ENCODE data around the gene ADAMTSL4. TPM values are rescaled to one million over a fixed set of nuclear protein-coding genes. Genes with fewer than 3 reads are reported as not detected.
A peak's percentile ranks its signal among the peaks of the same experiment; 100 is the strongest.
"Not testable (repeated sequence)": the region's sequence is repeated elsewhere in the genome, so short reads cannot be mapped to it uniquely, and the experiment has no call there.

The ADAMTSL4 gene
- total RNA-seq, 2 donors from 2014 or later: 0.48 to 1.0 TPM

GRCh38 chr1:150581962-150582361 is 32.8 kb downstream of the ADAMTSL4 start:
- H3K36me3 Mint-ChIP-seq: peaks cover 18% of the 10 kb centered on the region

GRCh38 chr1:150582371-150582770 is 33.2 kb downstream of the ADAMTSL4 start:
- peaks cover 16 to 24% of the 10 kb centered on the region in 2 donors for H3K4me1 Mint-ChIP-seq (ENCODE audit: low read depth in 2 of 2)
- no peaks in the 10 kb centered on the region for H3K9me3 Mint-ChIP-seq
- no peak overlapping the region for H3K4me3 Mint-ChIP-seq
- DNase-seq (ENCODE audit: low spot score): no peak
- H3K27me3 Mint-ChIP-seq: no peaks in the 10 kb centered on the region
- peaks cover 14% of the 10 kb centered on the region for H3K36me3 Mint-ChIP-seq
- ATAC-seq: no peak
- peak overlapping the region in 1 of 2 donors; percentile 84 for H3K27ac Mint-ChIP-seq

More at GRCh38 chr1:150581962-150582361, 32.8 kb downstream of the ADAMTSL4 start:
- ATAC-seq; H3K27me3 Mint-ChIP-seq; H3K4me3 Mint-ChIP-seq; H3K9me3 Mint-ChIP-seq; DNase-seq (ENCODE audit: low spot score): not testable (repeated sequence)
- Mint-ChIP-seq H3K27ac (peak overlapping the region in 1 of 2 donors; percentile 84), H3K4me1 (ENCODE audit: low read depth in 2 of 2) (peaks cover 20 to 28% of the 10 kb centered on the region in 2 donors)

DNA sequence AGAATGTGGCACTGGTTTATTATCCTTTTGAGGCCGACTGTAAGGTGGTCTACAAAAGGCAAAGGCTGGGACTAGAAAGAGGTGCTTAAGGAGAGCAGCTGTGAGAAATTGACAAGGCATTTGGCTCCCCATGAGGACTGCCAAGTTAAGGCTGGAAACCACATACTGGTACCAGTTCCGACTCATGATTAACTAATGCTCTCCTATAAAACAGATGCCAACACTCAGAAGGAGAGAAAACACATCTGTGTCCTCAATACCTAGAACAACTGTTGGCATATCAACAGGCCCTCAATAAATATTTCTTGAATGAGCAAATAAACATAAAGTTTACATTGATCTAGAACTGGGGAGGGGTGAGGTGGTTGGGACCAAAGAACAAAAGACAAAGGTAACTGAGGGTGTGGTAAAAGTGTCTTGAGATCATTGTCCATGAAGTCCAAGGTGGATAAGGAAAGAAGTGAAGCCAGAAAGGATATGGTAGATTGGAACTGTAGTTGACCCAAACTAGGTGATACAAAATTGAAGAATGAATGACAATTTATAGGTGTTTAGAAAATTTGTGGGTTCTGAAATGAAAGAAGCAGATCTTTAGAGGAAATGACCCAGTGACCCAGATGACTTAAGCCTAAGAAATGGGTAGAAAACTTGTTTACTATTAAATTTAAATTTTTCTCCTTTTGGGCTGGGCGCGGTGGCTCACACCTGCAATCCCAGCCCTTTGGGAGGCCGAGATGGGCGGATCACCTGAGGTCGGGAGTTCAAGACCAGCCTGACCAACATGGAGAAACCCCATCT is 47.1 kb downstream of the ADAMTSL4 start:
- Mint-ChIP-seq H3K4me3 (peak overlapping the region; percentile 21), H3K9me3 (no peaks in the 10 kb centered on the region), H3K27me3 (no peaks in the 10 kb centered on the region), H3K4me1 (ENCODE audit: low read depth in 2 of 2) (peaks cover 12 to 14% of the 10 kb centered on the region in 2 donors), H3K27ac (peak overlapping the region; percentile 16 to 52), H3K36me3 (no peaks in the 10 kb centered on the region)
- no peak for ATAC-seq
- DNase-seq (ENCODE audit: low spot score): no peak

DNA sequence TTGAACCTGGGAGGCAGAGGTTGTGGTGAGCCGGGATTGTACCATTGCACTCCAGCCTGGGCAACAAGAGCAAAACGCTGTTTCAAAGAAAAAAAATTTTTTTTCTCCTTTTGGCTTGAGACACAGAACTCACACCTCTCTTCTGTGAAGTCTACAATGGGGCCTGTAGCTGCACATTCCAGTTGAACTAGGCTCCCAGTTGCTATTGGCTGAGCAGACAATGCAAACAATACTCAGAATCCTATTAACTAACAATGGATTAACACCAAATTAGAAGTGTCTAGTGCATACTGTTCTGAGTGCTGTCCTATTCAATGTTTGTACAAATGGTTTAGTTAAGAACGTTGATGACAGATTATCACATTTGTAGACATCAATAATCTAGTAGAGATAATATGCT is 47.8 kb downstream of the ADAMTSL4 start:
- Mint-ChIP-seq H3K27me3 (no peaks in the 10 kb centered on the region), H3K9me3 (no peaks in the 10 kb centered on the region), H3K27ac (peak overlapping the region in 1 of 2 donors; percentile 16), H3K4me3 (no peak overlapping the region), H3K4me1 (ENCODE audit: low read depth in 2 of 2) (peaks cover 12 to 14% of the 10 kb centered on the region in 2 donors), H3K36me3 (no peaks in the 10 kb centered on the region)
- ATAC-seq: no peak
- no peak for DNase-seq (ENCODE audit: low spot score)

DNA sequence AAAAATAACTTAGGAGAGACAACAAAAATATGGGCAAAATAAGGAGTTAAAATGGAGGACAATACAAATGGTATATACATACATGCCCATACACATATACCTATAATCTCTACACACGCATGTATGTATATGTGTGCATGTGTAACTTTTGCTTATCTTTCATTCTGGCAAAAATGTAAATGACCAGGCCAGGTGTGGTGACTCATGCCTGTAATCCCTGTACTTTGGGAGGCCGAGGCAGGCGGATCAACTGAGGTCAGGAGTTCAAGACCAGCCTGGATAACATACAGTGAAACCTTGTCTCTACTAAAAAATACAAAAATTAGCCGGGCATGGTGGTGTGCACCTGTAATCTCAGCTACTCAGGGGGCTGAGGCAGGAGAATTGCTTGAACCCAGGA is 49.1 kb downstream of the ADAMTSL4 start:
- not testable (repeated sequence) for DNase-seq (ENCODE audit: low spot score); H3K4me3 Mint-ChIP-seq; H3K36me3 Mint-ChIP-seq; H3K27me3 Mint-ChIP-seq; H3K27ac Mint-ChIP-seq; ATAC-seq; H3K9me3 Mint-ChIP-seq
- H3K4me1 Mint-ChIP-seq (ENCODE audit: low read depth in 2 of 2): peaks cover 14 to 15% of the 10 kb centered on the region in 2 donors

- H3K9me3 Mint-ChIP-seq: no peaks in the 10 kb centered on the region
- no peak overlapping the region for H3K4me3 Mint-ChIP-seq
- no peaks in the 10 kb centered on the region for H3K27me3 Mint-ChIP-seq
- ATAC-seq (no peak), DNase-seq (ENCODE audit: low spot score) (no peak)
- no peaks in the 10 kb centered on the region for H3K36me3 Mint-ChIP-seq
- peaks cover 17 to 20% of the 10 kb centered on the region in 2 donors for H3K4me1 Mint-ChIP-seq (ENCODE audit: low read depth in 2 of 2)
- peak overlapping the region in 1 of 2 donors; percentile 61 for H3K27ac Mint-ChIP-seq
Measured at GRCh38 chr1:150601540-150601939, 52.3 kb downstream of the ADAMTSL4 start.

GRCh38 chr1:150602372-150602771 is 53.2 kb downstream of the ADAMTSL4 start:
- H3K27me3 Mint-ChIP-seq; H3K4me3 Mint-ChIP-seq; H3K9me3 Mint-ChIP-seq; H3K36me3 Mint-ChIP-seq; DNase-seq (ENCODE audit: low spot score); ATAC-seq: not testable (repeated sequence)
- peaks cover 16 to 21% of the 10 kb centered on the region in 2 donors for H3K4me1 Mint-ChIP-seq (ENCODE audit: low read depth in 2 of 2)
- H3K27ac Mint-ChIP-seq: peak overlapping the region in 1 of 2 donors; percentile 61

GRCh38 chr1:150603711-150604110 is 54.5 kb downstream of the ADAMTSL4 start:
- DNase-seq (ENCODE audit: low spot score) (no peak), ATAC-seq (no peak)
- no peak overlapping the region for H3K4me3 Mint-ChIP-seq
- no peaks in the 10 kb centered on the region for H3K27me3 Mint-ChIP-seq
- H3K27ac Mint-ChIP-seq: peak overlapping the region; percentile 92 to 98
- H3K4me1 Mint-ChIP-seq (ENCODE audit: low read depth in 2 of 2): peaks cover 16 to 21% of the 10 kb centered on the region in 2 donors
- no peaks in the 10 kb centered on the region for H3K9me3 Mint-ChIP-seq
- no peaks in the 10 kb centered on the region for H3K36me3 Mint-ChIP-seq

DNA sequence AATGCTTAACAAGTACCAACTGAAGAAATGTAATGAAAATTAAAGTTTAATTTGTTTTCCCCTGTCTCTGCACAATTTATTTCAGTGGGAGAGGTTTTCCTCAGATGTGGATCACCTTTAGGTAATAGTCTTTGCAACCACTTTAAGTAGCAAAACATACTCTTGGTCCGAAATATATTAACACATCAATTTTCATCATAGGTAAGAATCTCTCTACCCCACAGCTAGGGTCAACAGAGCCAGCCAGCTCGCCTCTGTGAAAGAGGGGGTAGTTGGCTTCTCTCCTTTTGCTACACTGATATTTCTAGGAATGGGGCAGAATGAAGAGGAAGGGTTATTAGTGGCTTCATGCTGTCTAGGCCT is 55.0 kb downstream of the ADAMTSL4 start:
- Mint-ChIP-seq H3K9me3 (no peaks in the 10 kb centered on the region), H3K36me3 (no peaks in the 10 kb centered on the region), H3K4me3 (peak overlapping the region; percentile 62), H3K27me3 (no peaks in the 10 kb centered on the region), H3K4me1 (ENCODE audit: low read depth in 2 of 2) (peaks cover 16 to 21% of the 10 kb centered on the region in 2 donors), H3K27ac (peak overlapping the region; percentile 92 to 98)
- ATAC-seq: no peak
- no peak for DNase-seq (ENCODE audit: low spot score)

DNA sequence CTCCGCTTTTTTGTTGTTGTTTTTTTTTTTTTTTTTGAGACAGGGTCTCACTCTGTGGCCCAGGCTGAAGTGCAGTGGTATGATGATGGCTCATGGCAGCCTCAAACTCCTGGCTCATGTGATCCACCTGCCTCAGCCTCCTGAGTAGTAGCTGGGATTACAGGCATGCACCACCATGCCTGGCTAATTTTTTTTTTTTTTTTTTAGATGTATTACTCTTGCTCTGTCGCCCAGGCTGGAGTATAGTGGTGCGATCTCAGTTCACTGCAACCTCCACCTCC is 56.2 kb downstream of the ADAMTSL4 start:
- Mint-ChIP-seq H3K27ac (peak overlapping the region; percentile 92 to 98), H3K4me1 (ENCODE audit: low read depth in 2 of 2) (peaks cover 18 to 25% of the 10 kb centered on the region in 2 donors)
- H3K4me3 Mint-ChIP-seq; ATAC-seq; H3K27me3 Mint-ChIP-seq; H3K9me3 Mint-ChIP-seq; H3K36me3 Mint-ChIP-seq; DNase-seq (ENCODE audit: low spot score): not testable (repeated sequence)

GRCh38 chr1:150606463-150607142 is 57.4 kb downstream of the ADAMTSL4 start:
- H3K9me3 Mint-ChIP-seq: no peaks in the 10 kb centered on the region
- DNase-seq (ENCODE audit: low spot score): no peak
- H3K27me3 Mint-ChIP-seq: no peaks in the 10 kb centered on the region
- peak overlapping the region; percentile 44 to 61 for H3K27ac Mint-ChIP-seq
- H3K4me3 Mint-ChIP-seq: no peak overlapping the region
- H3K36me3 Mint-ChIP-seq: no peaks in the 10 kb centered on the region
- peaks cover 24 to 31% of the 10 kb centered on the region in 2 donors for H3K4me1 Mint-ChIP-seq (ENCODE audit: low read depth in 2 of 2)
- ATAC-seq: no peak

DNA sequence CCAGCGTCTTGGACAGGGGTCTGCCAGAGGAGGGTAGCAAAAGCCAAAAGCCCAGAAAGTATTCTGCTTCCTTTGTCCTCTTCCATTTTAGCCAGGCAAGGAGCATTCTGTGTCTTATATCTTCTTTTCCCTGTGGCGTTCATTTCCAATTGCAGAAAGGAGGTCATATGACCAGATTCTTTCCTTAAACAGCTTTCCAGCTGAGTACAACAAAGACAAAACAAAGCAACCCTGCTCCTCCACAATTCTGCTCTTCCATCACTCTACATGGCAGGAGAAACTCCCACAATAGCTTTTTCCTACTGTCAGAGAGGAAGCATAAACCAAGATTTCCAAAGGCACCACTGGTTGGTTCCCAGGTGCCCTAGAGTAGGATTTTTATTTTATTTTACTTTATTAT is 60.5 kb downstream of the ADAMTSL4 start:
- peaks cover 35 to 45% of the 10 kb centered on the region in 2 donors for H3K4me1 Mint-ChIP-seq (ENCODE audit: low read depth in 2 of 2)

More for the DNA sequence above, 60.5 kb downstream of the ADAMTSL4 start:
- Mint-ChIP-seq H3K27ac (peak overlapping the region; percentile 87 to 90), H3K27me3 (no peaks in the 10 kb centered on the region), H3K4me3 (no peak overlapping the region), H3K36me3 (no peaks in the 10 kb centered on the region), H3K9me3 (no peaks in the 10 kb centered on the region)
- no peak for DNase-seq (ENCODE audit: low spot score)
- ATAC-seq: no peak

Data from natural killer cell treated with Interleukin-12 subunit alpha and Interleukin-12 subunit beta and Interleukin-15 and Interleukin-18, amount 100 ng/mL, for 72 hours (primary cell).